ENCODE data around the gene ALK. TPM values are rescaled to one million over a fixed set of nuclear protein-coding genes. Genes with fewer than 3 reads are reported as not detected.
"Not testable (repeated sequence)": the region's sequence is repeated elsewhere in the genome, so short reads cannot be mapped to it uniquely, and the experiment has no call there.

The ALK gene
- polyA plus RNA-seq, 3 donors = not detected

GRCh38 chr2:29245742-29246382 is 675.5 kb downstream of the ALK start:
- no peak for DNase-seq
- Histone ChIP-seq H3K9me3 (replicated peaks in 1 of 2; ENCODE audit: control insufficient read depth in 1 of 2, insufficient read depth in 1 of 2, low read length in 2 of 2) (no peaks in the 10 kb centered on the region), H3K36me3 (replicated peaks in 1 of 2; ENCODE audit: control insufficient read depth in 1 of 2, insufficient read depth in 2 of 2, low read length in 2 of 2) (no peaks in the 10 kb centered on the region), H3K4me3 (replicated peaks in 1 of 3; ENCODE audit: low read depth in 2 of 3, low read length in 3 of 3) (no peak overlapping the region), H4K20me1 (ENCODE audit: insufficient read depth, low read length) (no peaks in the 10 kb centered on the region), H3K4me1 (ENCODE audit: control insufficient read depth in 1 of 2, insufficient read depth in 2 of 2, low read length in 2 of 2) (no peaks in the 10 kb centered on the region), H3K79me2 (ENCODE audit: insufficient read depth, low read length) (no peaks in the 10 kb centered on the region), H2AFZ (ENCODE audit: insufficient read depth, low read depth, low read length, poor library complexity, severe bottlenecking) (no peak overlapping the region), H3K4me2 (replicated peaks; ENCODE audit: extremely low read depth, low read length, poor library complexity, severe bottlenecking) (no peak overlapping the region), H3K27ac (ENCODE audit: low read depth in 1 of 2, low read length in 2 of 2) (no peak overlapping the region), H3K9ac (ENCODE audit: insufficient read depth, low read length, poor library complexity, severe bottlenecking) (no peak overlapping the region), H3K27me3 (ENCODE audit: control insufficient read depth in 2 of 2, insufficient read depth in 2 of 2, low read length in 2 of 2) (no peaks in the 10 kb centered on the region)
- no peaks in the 10 kb centered on the region for H3K4me1 Mint-ChIP-seq
- peak overlapping the region in 1 of 7 donors; percentile 52 for H3K27ac Mint-ChIP-seq
- TF ChIP-seq, protein P1, sequence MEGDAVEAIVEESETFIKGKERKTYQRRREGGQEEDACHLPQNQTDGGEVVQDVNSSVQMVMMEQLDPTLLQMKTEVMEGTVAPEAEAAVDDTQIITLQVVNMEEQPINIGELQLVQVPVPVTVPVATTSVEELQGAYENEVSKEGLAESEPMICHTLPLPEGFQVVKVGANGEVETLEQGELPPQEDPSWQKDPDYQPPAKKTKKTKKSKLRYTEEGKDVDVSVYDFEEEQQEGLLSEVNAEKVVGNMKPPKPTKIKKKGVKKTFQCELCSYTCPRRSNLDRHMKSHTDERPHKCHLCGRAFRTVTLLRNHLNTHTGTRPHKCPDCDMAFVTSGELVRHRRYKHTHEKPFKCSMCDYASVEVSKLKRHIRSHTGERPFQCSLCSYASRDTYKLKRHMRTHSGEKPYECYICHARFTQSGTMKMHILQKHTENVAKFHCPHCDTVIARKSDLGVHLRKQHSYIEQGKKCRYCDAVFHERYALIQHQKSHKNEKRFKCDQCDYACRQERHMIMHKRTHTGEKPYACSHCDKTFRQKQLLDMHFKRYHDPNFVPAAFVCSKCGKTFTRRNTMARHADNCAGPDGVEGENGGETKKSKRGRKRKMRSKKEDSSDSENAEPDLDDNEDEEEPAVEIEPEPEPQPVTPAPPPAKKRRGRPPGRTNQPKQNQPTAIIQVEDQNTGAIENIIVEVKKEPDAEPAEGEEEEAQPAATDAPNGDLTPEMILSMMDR (IDR thresholded peaks at IDR 0.05) = no peak
- H3K4me3 Mint-ChIP-seq = no peak overlapping the region
- peaks cover 0 to 1% (median 0%) of the 10 kb centered on the region in 7 donors for H3K9me3 Mint-ChIP-seq
- intact Hi-C loops (cut with micrococcal nuclease) = no loop called here
- H3K27me3 Mint-ChIP-seq (ENCODE audit: low read depth in 3 of 3) = peaks cover 3 to 6% (median 3%) of the 10 kb centered on the region in 3 donors
- 91% methylated on average over 8 of the region's 10 CpGs for WGBS (ENCODE audit: insufficient coverage)
- H3K36me3 Mint-ChIP-seq = no peaks in the 10 kb centered on the region

GRCh38 chr2:29245035-29245741 is 676.2 kb downstream of the ALK start:
- intact Hi-C loops (cut with micrococcal nuclease); H3K36me3 ChIP-seq (replicated peaks in 1 of 2; ENCODE audit: control insufficient read depth in 1 of 2, insufficient read depth in 2 of 2, low read length in 2 of 2); H3K36me3 Mint-ChIP-seq; H3K9me3 ChIP-seq (replicated peaks in 1 of 2; ENCODE audit: control insufficient read depth in 1 of 2, insufficient read depth in 1 of 2, low read length in 2 of 2); DNase-seq; H3K4me1 ChIP-seq (ENCODE audit: control insufficient read depth in 1 of 2, insufficient read depth in 2 of 2, low read length in 2 of 2); H2AFZ ChIP-seq (ENCODE audit: insufficient read depth, low read depth, low read length, poor library complexity, severe bottlenecking); H3K4me2 ChIP-seq (replicated peaks; ENCODE audit: extremely low read depth, low read length, poor library complexity, severe bottlenecking); H3K27me3 Mint-ChIP-seq (ENCODE audit: low read depth in 3 of 3); H3K9ac ChIP-seq (ENCODE audit: insufficient read depth, low read length, poor library complexity, severe bottlenecking); H3K79me2 ChIP-seq (ENCODE audit: insufficient read depth, low read length); H3K4me3 ChIP-seq (replicated peaks in 1 of 3; ENCODE audit: low read depth in 2 of 3, low read length in 3 of 3); H3K4me3 Mint-ChIP-seq; H3K27ac ChIP-seq (ENCODE audit: low read depth in 1 of 2, low read length in 2 of 2); H4K20me1 ChIP-seq (ENCODE audit: insufficient read depth, low read length); H3K27me3 ChIP-seq (ENCODE audit: control insufficient read depth in 2 of 2, insufficient read depth in 2 of 2, low read length in 2 of 2); H3K9me3 Mint-ChIP-seq; H3K27ac Mint-ChIP-seq; H3K4me1 Mint-ChIP-seq: not testable (repeated sequence)
- 100% methylated on average over 3 of the region's 3 CpGs for WGBS (ENCODE audit: insufficient coverage)

Measured in CD14-positive monocyte (primary cell).